ENCODE data around the gene SMPDL3A. TPM values are rescaled to one million over a fixed set of nuclear protein-coding genes. Genes with fewer than 3 reads are reported as not detected.

The SMPDL3A gene
- total RNA-seq, 1 experiment from 2014 or later, result 1.8 TPM

- no peaks in the 10 kb centered on the region for H3K9me3 ChIP-seq (ENCODE audit: control insufficient read depth, insufficient read depth, low read depth, low read length)
- no peaks in the 10 kb centered on the region; the same call in 1 of the 2 replicates for H3K27me3 ChIP-seq (ENCODE audit: control insufficient read depth, insufficient read depth, low read length)
- ChIA-PET CTCF (no interaction called here), POLR2A (no interaction called here)
- no peaks in the 10 kb centered on the region for H3K4me1 ChIP-seq (ENCODE audit: control insufficient read depth, insufficient read depth, low read length)
- intact Hi-C loops (cut with micrococcal nuclease; ENCODE audit: unreplicated experiment) (no loop called here), in situ Hi-C loops (cut with HindIII; ENCODE audit: low pct_unique_long_range_greater_than_20kb, low sequenced_read_pairs) (no loop called here)
- H3K36me3 ChIP-seq (ENCODE audit: control insufficient read depth, insufficient read depth, low read length), result no peaks in the 10 kb centered on the region
- BruUV-seq (replicated peaks), result no TSS peak
- no peak for TF ChIP-seq SIN3A (IDR thresholded peaks at IDR 0.05; ENCODE audit: borderline replicate concordance, insufficient read depth, low read depth, low read length)
- TF ChIP-seq TCF7L2 (IDR thresholded peaks at IDR 0.05; ENCODE audit: low read depth, low read length), result no peak
- TF ChIP-seq CTCF (IDR thresholded peaks at IDR 0.05), result no peak
- TF ChIP-seq, protein P1, sequence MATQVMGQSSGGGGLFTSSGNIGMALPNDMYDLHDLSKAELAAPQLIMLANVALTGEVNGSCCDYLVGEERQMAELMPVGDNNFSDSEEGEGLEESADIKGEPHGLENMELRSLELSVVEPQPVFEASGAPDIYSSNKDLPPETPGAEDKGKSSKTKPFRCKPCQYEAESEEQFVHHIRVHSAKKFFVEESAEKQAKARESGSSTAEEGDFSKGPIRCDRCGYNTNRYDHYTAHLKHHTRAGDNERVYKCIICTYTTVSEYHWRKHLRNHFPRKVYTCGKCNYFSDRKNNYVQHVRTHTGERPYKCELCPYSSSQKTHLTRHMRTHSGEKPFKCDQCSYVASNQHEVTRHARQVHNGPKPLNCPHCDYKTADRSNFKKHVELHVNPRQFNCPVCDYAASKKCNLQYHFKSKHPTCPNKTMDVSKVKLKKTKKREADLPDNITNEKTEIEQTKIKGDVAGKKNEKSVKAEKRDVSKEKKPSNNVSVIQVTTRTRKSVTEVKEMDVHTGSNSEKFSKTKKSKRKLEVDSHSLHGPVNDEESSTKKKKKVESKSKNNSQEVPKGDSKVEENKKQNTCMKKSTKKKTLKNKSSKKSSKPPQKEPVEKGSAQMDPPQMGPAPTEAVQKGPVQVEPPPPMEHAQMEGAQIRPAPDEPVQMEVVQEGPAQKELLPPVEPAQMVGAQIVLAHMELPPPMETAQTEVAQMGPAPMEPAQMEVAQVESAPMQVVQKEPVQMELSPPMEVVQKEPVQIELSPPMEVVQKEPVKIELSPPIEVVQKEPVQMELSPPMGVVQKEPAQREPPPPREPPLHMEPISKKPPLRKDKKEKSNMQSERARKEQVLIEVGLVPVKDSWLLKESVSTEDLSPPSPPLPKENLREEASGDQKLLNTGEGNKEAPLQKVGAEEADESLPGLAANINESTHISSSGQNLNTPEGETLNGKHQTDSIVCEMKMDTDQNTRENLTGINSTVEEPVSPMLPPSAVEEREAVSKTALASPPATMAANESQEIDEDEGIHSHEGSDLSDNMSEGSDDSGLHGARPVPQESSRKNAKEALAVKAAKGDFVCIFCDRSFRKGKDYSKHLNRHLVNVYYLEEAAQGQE (IDR thresholded peaks at IDR 0.05; ENCODE audit: insufficient read depth in 1 of 2, low read depth in 2 of 2, low read length in 1 of 2), result no peak
- no peak for TF ChIP-seq POLR2AphosphoS5 (IDR thresholded peaks at IDR 0.05; ENCODE audit: low read depth, low read length)
- DNase-seq (ENCODE audit: low read depth, low spot score), result no peak
- no peak for ATAC-seq
- no peak overlapping the region for H3K27ac ChIP-seq (ENCODE audit: low read length)
- no peak overlapping the region for H3K4me3 ChIP-seq (ENCODE audit: low read depth in 2 of 2, low read length in 2 of 2)
Measured at GRCh38 chr6:122766256-122766655, 22.8 kb upstream of the SMPDL3A start.

- ChIA-PET POLR2A (no interaction called here), CTCF (no interaction called here)
- no TSS peak for BruUV-seq (replicated peaks)
- Histone ChIP-seq H3K9me3 (ENCODE audit: control insufficient read depth, insufficient read depth, low read depth, low read length) (no peaks in the 10 kb centered on the region), H3K4me3 (ENCODE audit: low read depth in 2 of 2, low read length in 2 of 2) (no peak overlapping the region), H3K36me3 (ENCODE audit: control insufficient read depth, insufficient read depth, low read length) (no peaks in the 10 kb centered on the region), H3K27ac (ENCODE audit: low read length) (no peak overlapping the region), H3K4me1 (ENCODE audit: control insufficient read depth, insufficient read depth, low read length) (no peaks in the 10 kb centered on the region), H3K27me3 (ENCODE audit: control insufficient read depth, insufficient read depth, low read length) (no peaks in the 10 kb centered on the region; the same call in 1 of the 2 replicates)
- in situ Hi-C loops (cut with HindIII; ENCODE audit: low pct_unique_long_range_greater_than_20kb, low sequenced_read_pairs) (no loop called here), intact Hi-C loops (cut with micrococcal nuclease; ENCODE audit: unreplicated experiment) (no loop called here)
- DNase-seq (ENCODE audit: low read depth, low spot score) (no peak), ATAC-seq (no peak)
- TF ChIP-seq CTCF (IDR thresholded peaks at IDR 0.05) (no peak), TCF7L2 (IDR thresholded peaks at IDR 0.05; ENCODE audit: low read depth, low read length) (no peak), SIN3A (IDR thresholded peaks at IDR 0.05; ENCODE audit: borderline replicate concordance, insufficient read depth, low read depth, low read length) (no peak), POLR2AphosphoS5 (IDR thresholded peaks at IDR 0.05; ENCODE audit: low read depth, low read length) (no peak)
- TF ChIP-seq, protein P1 (IDR thresholded peaks at IDR 0.05; ENCODE audit: insufficient read depth in 1 of 2, low read depth in 2 of 2, low read length in 1 of 2), result no peak
Measured at GRCh38 chr6:122770835-122771601, 18.0 kb upstream of the SMPDL3A start.

Measured in Panc1 (cell line).